PC-9 (cell line): ENCODE measurements around the gene SSBP2.

Source experiments
- CTCF ChIP-seq: fragments of 200-600 bp; sonication (generic); conservative IDR thresholded peaks from 2 replicates; pipeline ENCODE4 v1.6.1; 2017; ENCODE audit warnings: mixed run types, antibody characterized with exemption, mild to moderate bottlenecking, moderate library complexity
- EZH2 ChIP-seq: fragments of 200-600 bp; sonication (generic); IDR thresholded peaks from 2 replicates; pipeline ENCODE4 v1.8.0; 2017; ENCODE audit warnings: antibody characterized with exemption, low read depth

- TF ChIP-seq CTCF (no peak), EZH2 (no peak)
Observed at GRCh38 chr5:81601919-81602318, 149.0 kb downstream of the SSBP2 start.
